AG04450 (cell line): Measurements from ENCODE around the gene SLC25A25. TPM values are rescaled to one million over a fixed set of nuclear protein-coding genes. Genes with fewer than 3 reads are reported as not detected.

Experiments used
- CTCF ChIA-PET: fragments of 300-600, 350-600 bp; formaldehyde crosslinking; extraction: SDS; loops from one replicate; lab custom pipeline; 2022; ENCODE audit warnings: antibody characterized with exemption, inconsistent platforms; lab: Charles Lee
- POLR2A ChIA-PET: fragments of 350-600 bp; formaldehyde crosslinking; extraction: SDS; loops from one replicate; lab custom pipeline; 2021; ENCODE audit warnings: antibody characterized with exemption, inconsistent platforms; lab: Yijun Ruan, JAX
- DNase-seq: peaks from one replicate; pipeline ENCODE4 v3.0.0-alpha.2; 2011; ENCODE audit warnings: low read depth, low spot score
- H3K27ac ChIP-seq: one replicate; pipeline ENCODE4 v1.5.1; 2012; ENCODE audit warnings: low read depth, low read length, control low read depth
- H3K27me3 ChIP-seq: one replicate; pipeline ENCODE4 v1.6.0; 2012; ENCODE audit warnings: low read length; ENCODE audit not compliant: control insufficient read depth, insufficient read depth
- H3K4me3 ChIP-seq: 2 replicates; pipeline ENCODE4 v1.5.1; 2011; ENCODE audit warnings: mild to moderate bottlenecking, low read depth, low read length, control low read depth
- H3K9me3 ChIP-seq: 2 replicates; pipeline ENCODE4 v1.5.1; 2012; ENCODE audit warnings: low read length; ENCODE audit not compliant: control insufficient read depth, insufficient read depth
- polyA plus RNA-seq: library from polyadenylated mRNA; depleted of rRNA; stranded (reverse); fragments of >200 nt; gene quantifications from 2 replicates; pipeline ENCODE4 v1.2.3, GENCODE V29; 2011
- TF ChIP-seq, protein P1 (sequence below): IDR thresholded peaks from 2 replicates; pipeline ENCODE4 v1.5.1; 2011; ENCODE audit warnings: low read depth, low read length, control low read depth, inconsistent platforms

The SLC25A25 gene
- polyA plus RNA-seq, 1 experiment, result 12.0 TPM

DNA sequence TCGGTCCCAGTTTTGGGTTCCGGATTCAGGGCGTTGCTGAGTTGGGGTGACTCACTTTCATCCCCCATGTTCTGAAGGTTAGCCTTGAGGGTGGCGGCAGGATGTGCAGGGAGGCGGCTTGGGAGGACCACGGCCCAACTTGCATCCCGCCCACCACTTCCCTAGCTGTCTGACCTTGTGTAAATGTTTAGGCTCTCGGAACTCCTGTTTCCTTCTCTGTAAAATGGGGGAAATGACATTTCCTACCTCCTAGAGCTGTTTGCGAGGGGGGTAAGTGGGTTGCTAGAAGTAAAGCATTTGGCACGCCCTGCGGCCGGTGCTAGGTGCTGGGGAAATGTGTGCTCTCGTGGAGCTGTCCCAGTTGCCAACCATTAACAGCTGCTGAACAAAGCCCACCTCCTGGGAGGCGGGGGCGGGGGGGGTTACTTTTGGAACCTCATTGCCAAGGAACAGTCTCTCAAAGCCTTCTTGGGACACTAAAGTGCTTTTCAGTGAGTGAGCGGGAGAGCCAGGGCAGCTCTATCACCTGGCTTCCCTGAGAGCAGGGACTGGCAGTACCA, 32.0 kb downstream of the SLC25A25 start:
- TF ChIP-seq, protein P1, sequence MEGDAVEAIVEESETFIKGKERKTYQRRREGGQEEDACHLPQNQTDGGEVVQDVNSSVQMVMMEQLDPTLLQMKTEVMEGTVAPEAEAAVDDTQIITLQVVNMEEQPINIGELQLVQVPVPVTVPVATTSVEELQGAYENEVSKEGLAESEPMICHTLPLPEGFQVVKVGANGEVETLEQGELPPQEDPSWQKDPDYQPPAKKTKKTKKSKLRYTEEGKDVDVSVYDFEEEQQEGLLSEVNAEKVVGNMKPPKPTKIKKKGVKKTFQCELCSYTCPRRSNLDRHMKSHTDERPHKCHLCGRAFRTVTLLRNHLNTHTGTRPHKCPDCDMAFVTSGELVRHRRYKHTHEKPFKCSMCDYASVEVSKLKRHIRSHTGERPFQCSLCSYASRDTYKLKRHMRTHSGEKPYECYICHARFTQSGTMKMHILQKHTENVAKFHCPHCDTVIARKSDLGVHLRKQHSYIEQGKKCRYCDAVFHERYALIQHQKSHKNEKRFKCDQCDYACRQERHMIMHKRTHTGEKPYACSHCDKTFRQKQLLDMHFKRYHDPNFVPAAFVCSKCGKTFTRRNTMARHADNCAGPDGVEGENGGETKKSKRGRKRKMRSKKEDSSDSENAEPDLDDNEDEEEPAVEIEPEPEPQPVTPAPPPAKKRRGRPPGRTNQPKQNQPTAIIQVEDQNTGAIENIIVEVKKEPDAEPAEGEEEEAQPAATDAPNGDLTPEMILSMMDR, result no peak
- no peaks in the 10 kb centered on the region; the same call in 1 of the 2 replicates for H3K9me3 ChIP-seq
- CTCF ChIA-PET, result interaction anchor here (1.3 to 11.1 kb wide), 3 partner anchors 17 to 157 kb away, joined by 4 to 102 read pairs (median 29); no protein-coding TSS in a partner anchor
- no peaks in the 10 kb centered on the region for H3K27me3 ChIP-seq
- H3K27ac ChIP-seq, result peak overlapping the region; percentile 99
- peak overlapping the region; percentile 70 for H3K4me3 ChIP-seq
- POLR2A ChIA-PET, result interaction anchor here (0.9 to 2.4 kb wide), 2 partner anchors 17 to 19 kb away, joined by 3 to 8 read pairs; no protein-coding TSS in a partner anchor
- no peak for DNase-seq

DNA sequence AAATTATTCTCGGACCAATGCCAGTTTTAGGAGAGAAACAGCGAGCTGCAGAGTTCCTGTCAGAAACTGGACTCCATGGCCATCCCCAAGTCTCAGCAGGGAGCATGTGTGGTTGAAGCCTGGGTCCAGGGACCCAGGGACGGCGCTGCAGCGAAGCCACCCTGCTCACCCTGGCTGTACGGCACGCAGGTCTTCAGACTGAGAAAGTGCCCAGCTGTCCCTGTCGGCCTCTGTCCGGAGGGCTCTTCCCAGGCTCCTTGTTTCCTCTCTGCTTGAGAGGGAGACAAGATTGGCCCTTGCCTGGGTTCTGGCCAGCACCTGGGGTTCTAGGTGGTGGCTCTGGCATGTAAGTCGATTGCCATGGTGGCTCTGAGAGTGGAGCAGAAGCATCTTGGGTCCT, 32.5 kb downstream of the SLC25A25 start:
- Histone ChIP-seq H3K9me3 (no peaks in the 10 kb centered on the region; the same call in 1 of the 2 replicates), H3K27me3 (no peaks in the 10 kb centered on the region), H3K4me3 (peak overlapping the region; percentile 70; the same call in 1 of the 2 replicates), H3K27ac (no peak overlapping the region)
- no peak for DNase-seq
- POLR2A ChIA-PET, result interaction anchor here (2.4 kb wide), 1 partner anchor 19 kb away, joined by 8 read pairs; no protein-coding TSS in a partner anchor
- TF ChIP-seq, protein P1, result no peak
- CTCF ChIA-PET, result interaction anchor here (1.3 to 11.1 kb wide), 3 partner anchors 17 to 157 kb away, joined by 4 to 102 read pairs (median 29); no protein-coding TSS in a partner anchor

DNA sequence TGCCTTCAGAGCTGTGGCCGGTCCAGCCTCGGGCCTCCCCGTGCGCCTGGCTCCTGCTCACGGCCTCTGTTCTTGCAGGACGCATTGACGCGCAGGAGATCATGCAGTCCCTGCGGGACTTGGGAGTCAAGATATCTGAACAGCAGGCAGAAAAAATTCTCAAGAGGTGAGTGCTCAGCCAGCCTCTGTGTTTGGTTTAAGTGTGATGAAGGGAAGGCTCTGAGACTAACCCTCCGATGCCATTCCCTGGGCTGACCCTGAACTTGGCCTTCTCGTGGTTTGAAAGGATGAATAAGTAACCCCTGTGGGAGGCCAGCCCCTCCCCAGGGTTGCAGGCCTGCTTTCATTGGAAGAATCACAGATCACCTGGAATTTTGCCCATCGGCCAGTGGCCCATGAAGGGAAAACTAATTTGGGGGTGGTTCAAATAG, 33.2 kb downstream of the SLC25A25 start:
- ChIA-PET POLR2A (interaction anchor here (0.6 to 2.4 kb wide), 2 partner anchors 10 to 20 kb away, joined by 4 to 8 read pairs; no protein-coding TSS in a partner anchor), CTCF (interaction anchor here (4.5 to 11.1 kb wide), 2 partner anchors 16 to 158 kb away, joined by 29 to 102 read pairs; no protein-coding TSS in a partner anchor)
- DNase-seq, result no peak
- Histone ChIP-seq H3K27ac (no peak overlapping the region), H3K9me3 (no peaks in the 10 kb centered on the region; the same call in 1 of the 2 replicates), H3K27me3 (no peaks in the 10 kb centered on the region), H3K4me3 (no peak overlapping the region)
- TF ChIP-seq, protein P1, result no peak

DNA sequence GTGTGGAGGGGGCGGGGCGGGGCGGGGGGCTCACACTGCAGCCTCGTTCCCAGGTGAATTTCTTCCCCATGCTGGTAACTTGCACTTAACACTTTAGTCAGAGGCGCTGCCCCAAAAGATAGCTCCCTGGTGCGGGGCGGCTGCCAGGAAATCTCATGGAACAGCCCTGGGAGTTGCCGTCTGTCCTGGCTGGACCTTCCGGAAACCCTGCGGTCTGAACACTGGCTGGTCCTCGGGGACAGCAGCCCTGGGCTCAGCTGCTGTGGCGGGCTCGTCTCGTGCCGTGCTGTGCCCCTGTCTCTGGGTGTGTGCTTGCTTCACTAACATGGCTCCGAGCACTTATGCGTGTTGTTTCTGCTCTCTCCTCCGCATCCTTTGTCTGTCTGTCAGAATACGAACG, 33.7 kb downstream of the SLC25A25 start:
- POLR2A ChIA-PET, result no interaction called here
- Histone ChIP-seq H3K27me3 (no peaks in the 10 kb centered on the region), H3K9me3 (no peaks in the 10 kb centered on the region; the same call in 1 of the 2 replicates), H3K4me3 (no peak overlapping the region), H3K27ac (no peak overlapping the region)
- TF ChIP-seq, protein P1, result no peak
- no peak for DNase-seq
- CTCF ChIA-PET, result interaction anchor here (4.5 to 11.1 kb wide), 2 partner anchors 15 to 159 kb away, joined by 29 to 102 read pairs; no protein-coding TSS in a partner anchor

DNA sequence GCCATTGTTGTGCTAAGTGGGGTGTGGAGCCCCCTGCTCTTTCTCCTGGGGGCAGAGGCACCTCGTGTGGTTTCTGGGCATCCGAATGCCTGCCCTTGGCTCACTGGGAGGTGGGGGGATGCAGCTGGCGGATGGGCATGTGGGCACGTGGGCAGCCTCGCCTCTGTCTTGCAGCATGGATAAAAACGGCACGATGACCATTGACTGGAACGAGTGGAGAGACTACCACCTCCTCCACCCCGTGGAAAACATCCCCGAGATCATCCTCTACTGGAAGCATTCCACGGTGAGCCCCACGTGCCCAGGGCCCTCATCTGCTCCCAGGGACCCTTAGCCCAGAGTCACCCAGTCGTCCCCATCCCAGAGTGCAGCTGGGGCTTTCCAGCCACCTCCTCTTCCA, 34.2 kb downstream of the SLC25A25 start:
- Histone ChIP-seq H3K27ac (no peak overlapping the region), H3K4me3 (no peak overlapping the region), H3K9me3 (no peaks in the 10 kb centered on the region; the same call in 1 of the 2 replicates), H3K27me3 (no peaks in the 10 kb centered on the region)
- POLR2A ChIA-PET, result no interaction called here
- TF ChIP-seq, protein P1, result no peak
- DNase-seq, result no peak
- CTCF ChIA-PET, result interaction anchor here (11.1 kb wide), 1 partner anchor 15 kb away, joined by 102 read pairs; no protein-coding TSS in a partner anchor
